NT2/D1 (cell line): ENCODE data around the gene CHD5.

Source experiments
- SUZ12 ChIP-seq: IDR thresholded peaks from 2 replicates; pipeline ENCODE4 v1.6.1; 2011; ENCODE audit not compliant: insufficient read length, insufficient read depth; ENCODE audit errors: extremely low read depth
- YY1 ChIP-seq: IDR thresholded peaks from 2 replicates; pipeline ENCODE4 v1.6.1; 2011; ENCODE audit not compliant: insufficient read length, insufficient read depth
- ZNF274 ChIP-seq: IDR thresholded peaks from 2 replicates; pipeline ENCODE4 v1.6.1; 2011; ENCODE audit warnings: mild to moderate bottlenecking, low read depth, low read length

GRCh38 chr1:6094801-6095505 is 85.2 kb downstream of the CHD5 start:
- no peak for TF ChIP-seq YY1
- TF ChIP-seq ZNF274, result no peak
- no peak for TF ChIP-seq SUZ12
